NB4 (cell line): ENCODE measurements around the gene NUP188.

Experiments used
- CTCF ChIP-seq: IDR thresholded peaks from one replicate; pipeline ENCODE4 v1.5.1; 2012; ENCODE audit warnings: low read depth, low read length
- MAX ChIP-seq: IDR thresholded peaks from 2 replicates; pipeline ENCODE4 v1.6.1; 2011; ENCODE audit warnings: low read depth, low read length
- POLR2A ChIP-seq: IDR thresholded peaks from 2 replicates; pipeline ENCODE4 v1.6.1; 2011; ENCODE audit warnings: mild to moderate bottlenecking; ENCODE audit not compliant: insufficient read length; ENCODE audit errors: extremely low read depth

- TF ChIP-seq MAX: no peak
- no peak for TF ChIP-seq CTCF
- TF ChIP-seq POLR2A: no peak
Observed at GRCh38 chr9:128901822-128902221, 45.7 kb upstream of the NUP188 start.
